HG03558 (cell line): Measurements from ENCODE around the gene WDFY3.

Source experiments
- ATAC-seq: cut with Tn5 transposase; IDR thresholded peaks from one replicate; pipeline ENCODE4 v1.9.1; 2021; ENCODE audit warnings: moderate number of reproducible peaks; ENCODE audit not compliant: unreplicated experiment; ENCODE audit errors: extremely low read depth

Gene WDFY3

GRCh38 chr4:84913176-84913575 is 53.3 kb downstream of the WDFY3 start:
- no peak for ATAC-seq

GRCh38 chr4:84912741-84913140 is 53.7 kb downstream of the WDFY3 start:
- no peak for ATAC-seq

- ATAC-seq: no peak
These were observed 57.6 kb downstream of the WDFY3 start for GRCh38 chr4:84908876-84909275.

GRCh38 chr4:84907145-84907544 is 59.3 kb downstream of the WDFY3 start:
- no peak for ATAC-seq

GRCh38 chr4:84905646-84906045 is 60.8 kb downstream of the WDFY3 start:
- ATAC-seq: no peak

GRCh38 chr4:84901740-84902281 is 64.7 kb downstream of the WDFY3 start:
- no peak for ATAC-seq

GRCh38 chr4:84901173-84901572 is 65.3 kb downstream of the WDFY3 start:
- ATAC-seq: no peak

GRCh38 chr4:84899616-84900015 is 66.9 kb downstream of the WDFY3 start:
- ATAC-seq: no peak

- no peak for ATAC-seq
These were observed 69.0 kb downstream of the WDFY3 start for GRCh38 chr4:84897516-84897915.

- ATAC-seq: no peak
These were observed 71.2 kb downstream of the WDFY3 start for GRCh38 chr4:84895283-84895682.

GRCh38 chr4:84894621-84895020 is 71.9 kb downstream of the WDFY3 start:
- ATAC-seq: no peak

- ATAC-seq: no peak
These were observed 73.5 kb downstream of the WDFY3 start for GRCh38 chr4:84892950-84893349.

GRCh38 chr4:84887824-84888223 is 78.7 kb downstream of the WDFY3 start:
- no peak for ATAC-seq

- no peak for ATAC-seq
These were observed 86.8 kb downstream of the WDFY3 start for GRCh38 chr4:84879651-84880200.

GRCh38 chr4:84878546-84878945 is 87.9 kb downstream of the WDFY3 start:
- ATAC-seq: no peak

- ATAC-seq: no peak
These were observed 88.4 kb downstream of the WDFY3 start for GRCh38 chr4:84878090-84878489.

GRCh38 chr4:84877051-84877833 is 89.2 kb downstream of the WDFY3 start:
- no peak for ATAC-seq

GRCh38 chr4:84875636-84876371 is 90.7 kb downstream of the WDFY3 start:
- no peak for ATAC-seq

GRCh38 chr4:84874619-84875018 is 91.9 kb downstream of the WDFY3 start:
- no peak for ATAC-seq

GRCh38 chr4:84870398-84871163 is 95.9 kb downstream of the WDFY3 start:
- no peak for ATAC-seq
